Measurements from ENCODE around the gene RAD50.

DNA sequence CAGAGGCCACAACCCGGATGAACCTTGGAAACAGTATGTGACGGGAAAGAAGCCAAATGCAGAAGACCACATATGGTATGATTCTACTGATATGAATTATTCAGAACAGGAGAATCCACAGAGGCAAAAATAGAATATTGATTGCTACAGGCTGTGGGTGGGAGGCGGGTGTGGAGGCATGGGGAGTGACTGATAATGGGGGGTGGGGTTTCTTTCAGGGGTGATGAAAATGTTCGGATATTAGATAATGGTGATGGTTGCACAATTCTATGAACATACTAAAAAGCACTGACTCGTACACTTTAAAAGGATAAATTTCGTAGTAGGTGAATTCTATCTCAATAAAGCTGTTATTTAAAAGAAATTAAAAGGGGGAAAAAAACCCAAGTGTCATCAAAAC, 127.7 kb downstream of the RAD50 start:
- no peak for TF ChIP-seq EP300 (IDR thresholded peaks at IDR 0.05)
- no peak for TF ChIP-seq CTCF (IDR thresholded peaks at IDR 0.05)
- no peak for TF ChIP-seq POLR2AphosphoS5 (IDR thresholded peaks at IDR 0.05)
